Neural progenitor cell (in vitro differentiated cells): ENCODE data around the gene HTD2. TPM values are rescaled to one million over a fixed set of nuclear protein-coding genes. Genes with fewer than 3 reads are reported as not detected.

Experiments used
- DNase-seq: peaks from one replicate; pipeline ENCODE4 v3.0.0-alpha.2; 2016; ENCODE audit warnings: low spot score
- H2AFZ ChIP-seq: fragments of 200-600 bp; sonication (generic); replicated peaks from 2 replicates; pipeline ENCODE4 v1.6.1; 2016; ENCODE audit warnings: antibody characterized with exemption
- H3F3A ChIP-seq: fragments of 200-600 bp; sonication (generic); 2 replicates; pipeline ENCODE4 v1.6.1; 2016; ENCODE audit warnings: antibody characterized with exemption, low read depth
- H3K27ac ChIP-seq: fragments of 200-600 bp; sonication (generic); 2 replicates; pipeline ENCODE4 v1.5.1; 2016; ENCODE audit warnings: mild to moderate bottlenecking
- H3K27me3 ChIP-seq: fragments of 200-600 bp; sonication (generic); 2 replicates; pipeline ENCODE4 v1.6.1; 2016; ENCODE audit warnings: mild to moderate bottlenecking, moderate library complexity
- H3K36me3 ChIP-seq: fragments of 200-600 bp; sonication (generic); 2 replicates; pipeline ENCODE4 v1.5.1; 2016
- H3K4me1 ChIP-seq: fragments of 200-600 bp; sonication (generic); 2 replicates; pipeline ENCODE4 v1.6.1; 2016; ENCODE audit warnings: mixed run types
- H3K4me2 ChIP-seq: fragments of 200-600 bp; sonication (generic); 2 replicates; pipeline ENCODE4 v1.6.1; 2016
- H3K4me3 ChIP-seq: fragments of 200-600 bp; sonication (generic); 2 replicates; pipeline ENCODE4 v1.5.1; 2016
- H3K79me2 ChIP-seq: fragments of 200-600 bp; sonication (generic); 2 replicates; pipeline ENCODE4 v1.6.1; 2016; ENCODE audit warnings: low read depth
- H3K9ac ChIP-seq: fragments of 200-600 bp; sonication (generic); 2 replicates; pipeline ENCODE4 v1.6.1; 2016
- H3K9me3 ChIP-seq: fragments of 200-600 bp; sonication (generic); 2 replicates; pipeline ENCODE4 v1.5.1; 2016; ENCODE audit warnings: low read depth
- H4K20me1 ChIP-seq: fragments of 200-600 bp; sonication (generic); 2 replicates; pipeline ENCODE4 v1.6.1; 2016; ENCODE audit warnings: low read depth
- H3K27ac Mint-ChIP-seq: 3 replicates; pipeline ENCODE4 v1.8.0; 2021; ENCODE audit warnings: mixed read lengths
- H3K27me3 Mint-ChIP-seq: 2 replicates; pipeline ENCODE4 v1.8.0; 2022; ENCODE audit warnings: low read depth, mild to moderate bottlenecking, inconsistent platforms, moderate library complexity, mixed read lengths; ENCODE audit not compliant: insufficient read depth
- H3K36me3 Mint-ChIP-seq: 3 replicates; pipeline ENCODE4 v1.8.0; 2021; ENCODE audit warnings: mixed read lengths
- H3K4me1 Mint-ChIP-seq: 3 replicates; pipeline ENCODE4 v1.8.0; 2021; ENCODE audit warnings: mixed read lengths
- H3K4me3 Mint-ChIP-seq: 3 replicates; pipeline ENCODE4 v1.8.0; 2021; ENCODE audit warnings: mild to moderate bottlenecking, moderate library complexity, mixed read lengths
- H3K9me3 Mint-ChIP-seq: 3 replicates; pipeline ENCODE4 v1.8.0; 2020; ENCODE audit warnings: mixed read lengths
- EZH2 ChIP-seq: fragments of 200-600 bp; sonication (generic); IDR thresholded peaks from 2 replicates; pipeline ENCODE4 v1.6.1; 2017; ENCODE audit warnings: antibody characterized with exemption, mild to moderate bottlenecking, moderate library complexity
- EZH2phosphoT487 ChIP-seq: fragments of 200-600 bp; sonication (generic); IDR thresholded peaks from 2 replicates; pipeline ENCODE4 v1.6.1; 2017; ENCODE audit warnings: antibody characterized with exemption
- total RNA-seq: library from RNA; depleted of rRNA; stranded (reverse); fragments of >200 nt; gene quantifications from 2 replicates; pipeline ENCODE4 v1.2.3, GENCODE V29; 2015; ENCODE audit warnings: low replicate concordance
- TF ChIP-seq, protein P1 (sequence below): fragments of 200-600 bp; sonication (generic); IDR thresholded peaks from 2 replicates; pipeline ENCODE4 v1.5.1; 2017; ENCODE audit warnings: antibody characterized with exemption, mild to moderate bottlenecking

The HTD2 gene
- total RNA-seq, 1 donor from 2014 or later = 29.5 TPM

DNA sequence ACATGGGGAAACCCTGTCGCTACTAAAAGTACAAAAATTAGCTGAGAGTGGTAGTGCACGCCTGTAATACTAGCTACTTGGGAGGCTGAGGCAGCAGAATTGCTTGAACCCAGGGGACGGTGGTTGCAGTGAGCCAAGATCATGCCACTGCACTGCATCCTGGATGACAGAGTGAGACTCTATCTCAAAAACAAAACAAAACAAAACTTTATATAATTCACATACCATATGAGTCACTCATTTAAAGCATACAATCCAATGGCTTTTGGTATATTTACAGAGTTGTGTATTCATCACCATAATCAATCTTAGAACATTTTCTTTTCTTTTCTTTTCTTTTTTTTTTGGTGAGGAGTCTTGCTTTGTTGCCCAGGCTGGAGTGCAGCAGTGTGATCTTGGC lies 35.1 kb downstream of the HTD2 start:
- no peaks in the 10 kb centered on the region for H3K79me2 ChIP-seq
- H3K4me3 Mint-ChIP-seq = no peak overlapping the region
- no peaks in the 10 kb centered on the region for H3K9me3 ChIP-seq
- no peak overlapping the region for H3K27ac Mint-ChIP-seq
- H4K20me1 ChIP-seq = no peaks in the 10 kb centered on the region
- no peak overlapping the region for H3K4me3 ChIP-seq
- H3K4me1 Mint-ChIP-seq = no peaks in the 10 kb centered on the region
- no peak overlapping the region for H3K4me2 ChIP-seq
- TF ChIP-seq EZH2phosphoT487 = no peak
- TF ChIP-seq, protein P1, sequence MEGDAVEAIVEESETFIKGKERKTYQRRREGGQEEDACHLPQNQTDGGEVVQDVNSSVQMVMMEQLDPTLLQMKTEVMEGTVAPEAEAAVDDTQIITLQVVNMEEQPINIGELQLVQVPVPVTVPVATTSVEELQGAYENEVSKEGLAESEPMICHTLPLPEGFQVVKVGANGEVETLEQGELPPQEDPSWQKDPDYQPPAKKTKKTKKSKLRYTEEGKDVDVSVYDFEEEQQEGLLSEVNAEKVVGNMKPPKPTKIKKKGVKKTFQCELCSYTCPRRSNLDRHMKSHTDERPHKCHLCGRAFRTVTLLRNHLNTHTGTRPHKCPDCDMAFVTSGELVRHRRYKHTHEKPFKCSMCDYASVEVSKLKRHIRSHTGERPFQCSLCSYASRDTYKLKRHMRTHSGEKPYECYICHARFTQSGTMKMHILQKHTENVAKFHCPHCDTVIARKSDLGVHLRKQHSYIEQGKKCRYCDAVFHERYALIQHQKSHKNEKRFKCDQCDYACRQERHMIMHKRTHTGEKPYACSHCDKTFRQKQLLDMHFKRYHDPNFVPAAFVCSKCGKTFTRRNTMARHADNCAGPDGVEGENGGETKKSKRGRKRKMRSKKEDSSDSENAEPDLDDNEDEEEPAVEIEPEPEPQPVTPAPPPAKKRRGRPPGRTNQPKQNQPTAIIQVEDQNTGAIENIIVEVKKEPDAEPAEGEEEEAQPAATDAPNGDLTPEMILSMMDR = no peak
- TF ChIP-seq EZH2 = no peak
- no peak overlapping the region for H3K27ac ChIP-seq
- DNase-seq = no peak
- H3K36me3 ChIP-seq = no peaks in the 10 kb centered on the region
- H3K36me3 Mint-ChIP-seq = no peaks in the 10 kb centered on the region
- no peaks in the 10 kb centered on the region for H3K4me1 ChIP-seq
- no peaks in the 10 kb centered on the region for H3F3A ChIP-seq
- no peaks in the 10 kb centered on the region for H3K27me3 Mint-ChIP-seq
- no peaks in the 10 kb centered on the region for H3K27me3 ChIP-seq
- no peak overlapping the region for H2AFZ ChIP-seq
- H3K9ac ChIP-seq = no peak overlapping the region
- no peaks in the 10 kb centered on the region for H3K9me3 Mint-ChIP-seq

DNA sequence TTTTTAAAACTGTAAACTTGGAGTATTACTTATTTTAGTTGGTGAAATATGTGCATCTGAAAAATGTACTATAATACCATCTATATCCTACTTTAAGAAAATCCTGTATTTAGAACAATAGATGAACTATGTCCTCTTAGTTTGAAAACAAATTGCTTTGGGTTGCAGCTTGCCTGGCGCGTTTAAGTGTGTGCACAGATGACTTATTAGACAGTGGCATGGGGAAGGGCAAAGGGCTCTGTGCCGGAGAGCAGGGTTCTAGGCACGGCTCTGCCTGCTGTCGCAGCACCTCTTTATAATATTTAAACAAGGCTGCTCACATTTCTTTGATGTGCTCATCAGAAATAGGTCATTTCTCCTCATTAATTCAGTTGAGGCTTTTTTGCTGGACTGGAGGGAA lies 36.4 kb downstream of the HTD2 start:
- no peaks in the 10 kb centered on the region for H3K79me2 ChIP-seq
- no peaks in the 10 kb centered on the region for H4K20me1 ChIP-seq
- H3K4me2 ChIP-seq = no peak overlapping the region
- no peaks in the 10 kb centered on the region for H3K9me3 ChIP-seq
- H3K36me3 ChIP-seq = no peaks in the 10 kb centered on the region
- H3K4me3 Mint-ChIP-seq = no peak overlapping the region
- H3K27me3 ChIP-seq = no peaks in the 10 kb centered on the region
- no peak overlapping the region for H2AFZ ChIP-seq
- no peaks in the 10 kb centered on the region for H3K27me3 Mint-ChIP-seq
- H3K4me1 ChIP-seq = no peaks in the 10 kb centered on the region
- no peak for DNase-seq
- no peaks in the 10 kb centered on the region for H3K36me3 Mint-ChIP-seq
- H3F3A ChIP-seq = no peaks in the 10 kb centered on the region
- no peak overlapping the region for H3K27ac ChIP-seq
- no peaks in the 10 kb centered on the region for H3K9me3 Mint-ChIP-seq
- H3K4me1 Mint-ChIP-seq = no peaks in the 10 kb centered on the region
- no peak overlapping the region for H3K9ac ChIP-seq
- no peak for TF ChIP-seq EZH2
- TF ChIP-seq, protein P1 = no peak
- TF ChIP-seq EZH2phosphoT487 = no peak
- H3K4me3 ChIP-seq = no peak overlapping the region
- H3K27ac Mint-ChIP-seq = no peak overlapping the region

DNA sequence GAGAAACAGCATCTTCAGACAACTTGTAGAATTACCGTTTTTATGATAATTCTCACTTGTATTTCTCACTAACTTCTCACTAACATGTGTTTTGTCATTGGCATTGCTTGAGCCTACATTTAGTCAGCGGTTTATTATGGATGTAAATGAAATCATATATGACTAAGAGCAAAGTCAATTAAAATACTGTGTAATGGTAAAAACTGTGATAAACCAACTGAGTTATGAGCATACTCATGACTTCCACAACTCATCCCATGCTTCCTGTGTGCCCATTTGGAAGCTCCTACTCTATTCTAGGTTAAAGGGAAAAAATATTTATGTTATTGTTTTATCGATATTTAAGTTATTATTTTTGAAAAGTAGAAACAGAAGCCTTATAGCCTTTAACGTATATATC lies 39.1 kb downstream of the HTD2 start:
- Histone ChIP-seq H3K4me1 (no peaks in the 10 kb centered on the region), H3K36me3 (no peaks in the 10 kb centered on the region), H4K20me1 (no peaks in the 10 kb centered on the region), H3K9ac (no peak overlapping the region), H3K27ac (no peak overlapping the region), H2AFZ (no peak overlapping the region), H3K79me2 (no peaks in the 10 kb centered on the region), H3K27me3 (no peaks in the 10 kb centered on the region), H3K4me2 (no peak overlapping the region), H3K4me3 (no peak overlapping the region), H3F3A (no peaks in the 10 kb centered on the region), H3K9me3 (no peaks in the 10 kb centered on the region)
- H3K9me3 Mint-ChIP-seq = no peaks in the 10 kb centered on the region
- TF ChIP-seq EZH2 (no peak), EZH2phosphoT487 (no peak)
- TF ChIP-seq, protein P1 = no peak
- H3K4me1 Mint-ChIP-seq = no peaks in the 10 kb centered on the region
- H3K36me3 Mint-ChIP-seq = no peaks in the 10 kb centered on the region
- DNase-seq = no peak
- H3K27ac Mint-ChIP-seq = no peak overlapping the region
- no peaks in the 10 kb centered on the region for H3K27me3 Mint-ChIP-seq
- no peak overlapping the region for H3K4me3 Mint-ChIP-seq
